Gastrocnemius medialis (tissue), 4 donors: ENCODE results near the gene TTLL12. TPM values are rescaled to one million over a fixed set of nuclear protein-coding genes. Genes with fewer than 3 reads are reported as not detected.

ENCODE experiments used
- ATAC-seq, 2 donors: fragments of 150-250 bp; one replicate each; pipeline ENCODE4 v1.9.1; 2016
- DNase-seq, 2 donors: peaks; one replicate each; pipeline ENCODE4 v3.0.0-alpha.2; 2019
- H3K27ac ChIP-seq, 4 donors: fragments of 200-600 bp; sonication (generic); 1 replicate in 1 of 4; 2 replicates in 3 of 4; pipeline ENCODE4 v1.5.1; 2016 to 2018; ENCODE audit warnings: mild to moderate bottlenecking in 2 of 4, moderate library complexity in 1 of 4
- H3K27me3 ChIP-seq, 3 donors: fragments of 200-600 bp; sonication (generic) in 2 of 3; 1 replicate in 1 of 3; 2 replicates in 2 of 3; pipeline versions ENCODE4 v1.5.1 to v1.6.0; 2016 to 2019; ENCODE audit warnings: mild to moderate bottlenecking in 1 of 3, moderate library complexity in 1 of 3
- H3K36me3 ChIP-seq, 2 donors: fragments of 200-600 bp; sonication (generic) in 1 of 2; one replicate each; pipeline ENCODE4 v1.5.1; 2017 to 2018
- H3K4me1 ChIP-seq, 2 donors: fragments of 200-600 bp; sonication (generic) in 1 of 2; one replicate each; pipeline ENCODE4 v1.5.1; 2016 to 2017; ENCODE audit warnings: mild to moderate bottlenecking in 2 of 2
- H3K4me3 ChIP-seq, 4 donors: fragments of 200-600 bp; sonication (generic) in 3 of 4; 1 replicate in 1 of 4; 2 replicates in 3 of 4; pipeline ENCODE4 v1.5.1; 2016 to 2019; ENCODE audit warnings: mild to moderate bottlenecking in 2 of 4
- H3K9me3 ChIP-seq, 3 donors: fragments of 200-600 bp; sonication (generic) in 2 of 3; 1 replicate in 1 of 3; 2 replicates in 2 of 3; pipeline ENCODE4 v1.5.1; 2016 to 2019
- POLR2A ChIP-seq, 2 donors: fragments of 450-650 bp; IDR thresholded peaks; one replicate each; pipeline ENCODE4 v1.6.1; 2017; ENCODE audit warnings: antibody characterized with exemption in 2 of 2, mild to moderate bottlenecking in 2 of 2, moderate library complexity in 2 of 2
- in situ Hi-C, 4 donors: fragments of 200-750 bp; cut with MboI; loops; one replicate each; pipeline versions ENCODE4 v1.15.0 to v1.8.0; 2017; ENCODE audit warnings: low sequenced_read_pairs in 4 of 4
- intact Hi-C: fragments of 100-400 bp; cut with DNase I; formaldehyde crosslinking; loops from one replicate; pipeline ENCODE4 v1.15.1; 2023; ENCODE audit warnings: low total_unique reads
- total RNA-seq, 4 donors: library from RNA; depleted of rRNA; stranded (reverse); fragments of >200 nt; gene quantifications; one replicate each; pipeline versions ENCODE4 v1.1.0 to v1.2.3, GENCODE V29; 2016
- TF ChIP-seq, protein P1 (sequence below), 5 experiments: fragments of 450-650 bp in 3 of 5; fragments of 200-600 bp in 2 of 5; sonication (generic) in 2 of 5; IDR thresholded peaks in 4 of 5; conservative IDR thresholded peaks in 1 of 5; 1 replicate in 4 of 5; 2 replicates in 1 of 5; pipeline ENCODE4 v1.5.1; 2016 to 2019; ENCODE audit warnings: antibody characterized with exemption in 5 of 5, mild to moderate bottlenecking in 3 of 5, moderate library complexity in 3 of 5

The TTLL12 gene
- total RNA-seq, 4 donors from 2014 or later: 13.7 to 41.8 (median 19.6) TPM

DNA sequence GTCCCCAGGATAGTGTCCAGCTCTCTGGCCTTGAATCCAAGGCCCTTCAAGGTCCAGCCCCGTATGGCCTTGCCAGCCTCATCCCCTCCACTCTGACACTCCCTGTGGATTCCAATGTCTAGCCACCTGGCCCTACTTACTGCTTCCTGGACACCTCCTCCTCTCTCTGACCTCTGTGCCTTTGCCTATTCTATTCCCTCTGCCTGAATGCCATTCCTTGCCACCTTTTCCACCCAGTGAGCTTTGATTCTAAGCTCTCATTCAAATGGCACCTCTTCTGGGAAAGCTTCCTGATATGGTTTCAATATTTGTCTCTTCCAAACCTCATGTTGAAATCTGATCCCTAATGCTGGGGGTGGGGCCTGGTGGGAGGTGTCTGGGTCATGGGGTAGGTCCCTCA is 31.9 kb upstream of the TTLL12 start:
- TF ChIP-seq, protein P1, sequence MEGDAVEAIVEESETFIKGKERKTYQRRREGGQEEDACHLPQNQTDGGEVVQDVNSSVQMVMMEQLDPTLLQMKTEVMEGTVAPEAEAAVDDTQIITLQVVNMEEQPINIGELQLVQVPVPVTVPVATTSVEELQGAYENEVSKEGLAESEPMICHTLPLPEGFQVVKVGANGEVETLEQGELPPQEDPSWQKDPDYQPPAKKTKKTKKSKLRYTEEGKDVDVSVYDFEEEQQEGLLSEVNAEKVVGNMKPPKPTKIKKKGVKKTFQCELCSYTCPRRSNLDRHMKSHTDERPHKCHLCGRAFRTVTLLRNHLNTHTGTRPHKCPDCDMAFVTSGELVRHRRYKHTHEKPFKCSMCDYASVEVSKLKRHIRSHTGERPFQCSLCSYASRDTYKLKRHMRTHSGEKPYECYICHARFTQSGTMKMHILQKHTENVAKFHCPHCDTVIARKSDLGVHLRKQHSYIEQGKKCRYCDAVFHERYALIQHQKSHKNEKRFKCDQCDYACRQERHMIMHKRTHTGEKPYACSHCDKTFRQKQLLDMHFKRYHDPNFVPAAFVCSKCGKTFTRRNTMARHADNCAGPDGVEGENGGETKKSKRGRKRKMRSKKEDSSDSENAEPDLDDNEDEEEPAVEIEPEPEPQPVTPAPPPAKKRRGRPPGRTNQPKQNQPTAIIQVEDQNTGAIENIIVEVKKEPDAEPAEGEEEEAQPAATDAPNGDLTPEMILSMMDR (IDR thresholded peaks at IDR 0.05 in 4 of 5, conservative IDR thresholded peaks at IDR 0.05 in 1 of 5): no peak
- TF ChIP-seq POLR2A (IDR thresholded peaks at IDR 0.05): no peak
- Histone ChIP-seq H3K27ac (no peak overlapping the region), H3K4me3 (no peak overlapping the region), H3K4me1 (no peaks in the 10 kb centered on the region), H3K9me3 (no peaks in the 10 kb centered on the region), H3K36me3 (no peaks in the 10 kb centered on the region), H3K27me3 (no peaks in the 10 kb centered on the region)
- intact Hi-C loops: no loop called here
- no peak for DNase-seq
- no peak for ATAC-seq
- in situ Hi-C loops: no loop called here

- Histone ChIP-seq H3K4me3 (no peak overlapping the region), H3K36me3 (no peaks in the 10 kb centered on the region), H3K27me3 (no peaks in the 10 kb centered on the region), H3K27ac (no peak overlapping the region), H3K9me3 (no peaks in the 10 kb centered on the region), H3K4me1 (no peaks in the 10 kb centered on the region)
- ATAC-seq (no peak), DNase-seq (no peak)
- intact Hi-C loops (no loop called here), in situ Hi-C loops (no loop called here)
- TF ChIP-seq POLR2A (IDR thresholded peaks at IDR 0.05): no peak
- TF ChIP-seq, protein P1 (IDR thresholded peaks at IDR 0.05 in 4 of 5, conservative IDR thresholded peaks at IDR 0.05 in 1 of 5): no peak
Measured at GRCh38 chr22:43217285-43218030, 30.5 kb upstream of the TTLL12 start.

- TF ChIP-seq, protein P1 (IDR thresholded peaks at IDR 0.05 in 4 of 5, conservative IDR thresholded peaks at IDR 0.05 in 1 of 5): no peak
- no peak for TF ChIP-seq POLR2A (IDR thresholded peaks at IDR 0.05)
- Histone ChIP-seq H3K27ac (no peak overlapping the region), H3K9me3 (no peaks in the 10 kb centered on the region), H3K36me3 (no peaks in the 10 kb centered on the region), H3K4me1 (no peaks in the 10 kb centered on the region), H3K27me3 (no peaks in the 10 kb centered on the region), H3K4me3 (no peak overlapping the region)
- DNase-seq (no peak), ATAC-seq (no peak)
- intact Hi-C loops (no loop called here), in situ Hi-C loops (no loop called here)
Measured at GRCh38 chr22:43216738-43217137, 29.8 kb upstream of the TTLL12 start.

DNA sequence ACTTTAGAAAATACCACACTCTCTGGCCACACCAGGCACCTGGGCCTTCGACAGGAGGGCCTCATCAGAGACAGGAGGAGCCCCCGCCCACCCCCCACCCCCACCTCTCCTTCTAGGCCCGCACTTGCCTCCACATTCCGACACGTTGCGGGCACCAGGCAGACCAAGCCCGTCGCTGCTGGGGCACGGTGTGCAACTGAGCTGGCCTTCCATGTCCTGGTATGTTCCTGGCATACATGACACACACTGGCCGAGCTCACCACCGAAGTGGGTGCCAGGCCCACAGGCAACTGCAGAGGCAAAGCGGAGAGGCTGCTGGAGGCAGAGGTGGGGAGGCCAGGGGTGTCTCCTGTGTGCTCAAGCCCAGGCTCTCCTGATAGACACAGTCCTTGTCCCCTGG is 27.0 kb upstream of the TTLL12 start:
- in situ Hi-C loops: no loop called here
- Histone ChIP-seq H3K4me1 (no peaks in the 10 kb centered on the region), H3K36me3 (no peaks in the 10 kb centered on the region), H3K27me3 (no peaks in the 10 kb centered on the region), H3K9me3 (no peaks in the 10 kb centered on the region), H3K27ac (no peak overlapping the region), H3K4me3 (no peak overlapping the region)
- TF ChIP-seq POLR2A (IDR thresholded peaks at IDR 0.05): no peak
- TF ChIP-seq, protein P1 (IDR thresholded peaks at IDR 0.05 in 4 of 5, conservative IDR thresholded peaks at IDR 0.05 in 1 of 5): no peak
- DNase-seq (no peak), ATAC-seq (no peak)
- intact Hi-C loops: no loop called here

DNA sequence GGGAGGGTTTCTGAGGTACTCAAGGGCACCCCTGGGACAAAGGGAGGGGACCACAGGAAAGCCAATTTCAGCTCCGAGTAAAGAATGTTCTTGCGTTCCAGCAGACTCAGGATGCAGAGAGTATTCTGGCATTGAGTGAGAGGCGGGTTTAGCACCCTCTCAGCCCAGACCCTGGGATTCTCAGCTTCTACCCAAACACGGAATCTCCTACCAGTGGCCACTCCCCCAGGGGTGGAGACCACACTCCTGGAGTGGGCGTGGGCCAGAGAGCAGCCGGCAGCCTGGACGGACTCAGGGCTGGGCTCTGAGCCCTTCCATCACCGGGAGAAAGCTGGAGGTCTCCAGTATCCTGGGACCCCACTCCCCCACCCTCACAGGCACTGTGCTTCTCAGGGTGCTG is 26.1 kb upstream of the TTLL12 start:
- in situ Hi-C loops: no loop called here
- H3K9me3 ChIP-seq: no peaks in the 10 kb centered on the region
- H3K27me3 ChIP-seq: no peaks in the 10 kb centered on the region
- no peak for DNase-seq
- no peak for TF ChIP-seq POLR2A (IDR thresholded peaks at IDR 0.05)
- TF ChIP-seq, protein P1 (IDR thresholded peaks at IDR 0.05 in 4 of 5, conservative IDR thresholded peaks at IDR 0.05 in 1 of 5): no peak
- no peaks in the 10 kb centered on the region for H3K36me3 ChIP-seq
- H3K27ac ChIP-seq: no peak overlapping the region
- H3K4me3 ChIP-seq: no peak overlapping the region
- ATAC-seq: no peak
- intact Hi-C loops: no loop called here
- no peaks in the 10 kb centered on the region for H3K4me1 ChIP-seq
